Right lung (tissue), 5 donors: Measurements from ENCODE around the gene LBHD2. TPM values are rescaled to one million over a fixed set of nuclear protein-coding genes. Genes with fewer than 3 reads are reported as not detected.

Experiments
- DNase-seq, 2 donors: peaks; one replicate each; pipeline ENCODE4 v3.0.0-alpha.2; 2013
- polyA plus RNA-seq, 5 donors: library from polyadenylated mRNA; unstranded; fragments of 120-200 nt; gene quantifications; one replicate each; pipeline versions ENCODE4 v1.2.1 to v1.2.3, GENCODE V29; 2013; ENCODE audit warnings: inconsistent platforms in 1 of 5, low replicate concordance in 1 of 5; ENCODE audit not compliant: insufficient read length in 5 of 5, insufficient read depth in 1 of 5

LBHD2 gene
- polyA plus RNA-seq, 5 donors = not detected

DNA sequence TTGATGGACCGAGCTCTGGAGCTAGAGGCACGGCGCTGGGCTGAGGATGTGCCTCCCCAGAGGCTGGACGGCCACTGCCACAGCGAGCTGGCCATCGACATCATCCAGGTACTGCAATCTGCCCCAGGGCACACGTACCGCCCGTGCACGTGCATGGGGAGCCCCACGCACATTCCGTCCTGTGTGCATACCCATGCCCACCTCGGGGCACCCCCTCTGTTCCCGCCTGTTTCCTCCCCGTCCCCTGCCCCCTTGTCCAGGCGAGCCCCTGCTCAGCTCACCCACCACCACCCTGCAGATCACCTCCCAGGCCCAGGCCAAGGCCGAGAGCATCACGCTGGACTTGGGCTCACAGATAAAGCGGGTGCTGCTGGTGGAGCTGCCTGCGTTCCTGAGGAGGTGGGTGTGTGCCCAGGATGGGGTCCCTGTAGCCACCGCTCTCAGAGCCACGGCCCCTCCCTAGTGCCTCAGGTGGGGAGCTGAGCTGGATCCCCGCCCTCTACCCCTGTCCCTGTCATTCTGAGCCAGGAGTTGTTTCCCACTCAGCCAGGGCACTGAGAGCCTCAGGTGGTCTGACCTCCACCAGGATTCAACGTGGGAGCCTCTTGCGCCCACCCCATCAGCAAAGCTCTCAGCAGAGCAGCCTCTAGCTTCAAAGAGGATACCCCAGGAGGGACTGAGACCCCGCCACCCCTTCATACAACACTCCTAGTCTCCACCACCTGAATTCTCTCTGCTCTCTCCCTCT lies 46.2 kb downstream of the LBHD2 start:
- no peak for DNase-seq

DNA sequence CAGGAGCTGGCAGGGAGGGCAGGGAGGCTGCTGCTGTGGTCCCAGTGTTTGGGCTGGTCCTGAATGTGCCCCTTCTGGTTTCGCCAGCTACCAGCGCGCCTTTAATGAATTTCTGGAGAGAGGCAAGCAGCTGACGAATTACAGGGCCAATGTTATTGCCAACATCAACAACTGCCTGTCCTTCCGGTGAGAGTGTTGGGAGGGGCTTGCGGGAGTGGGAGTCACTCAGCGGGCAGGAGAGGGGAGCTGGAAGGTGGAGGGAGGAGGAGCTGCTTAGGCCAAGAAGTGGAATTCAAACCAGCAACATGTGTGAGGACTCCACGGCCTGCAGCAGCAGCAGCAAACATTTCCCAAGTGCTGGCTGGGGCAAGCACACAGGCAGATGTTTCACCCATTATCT lies 47.0 kb downstream of the LBHD2 start:
- no peak for DNase-seq

DNA sequence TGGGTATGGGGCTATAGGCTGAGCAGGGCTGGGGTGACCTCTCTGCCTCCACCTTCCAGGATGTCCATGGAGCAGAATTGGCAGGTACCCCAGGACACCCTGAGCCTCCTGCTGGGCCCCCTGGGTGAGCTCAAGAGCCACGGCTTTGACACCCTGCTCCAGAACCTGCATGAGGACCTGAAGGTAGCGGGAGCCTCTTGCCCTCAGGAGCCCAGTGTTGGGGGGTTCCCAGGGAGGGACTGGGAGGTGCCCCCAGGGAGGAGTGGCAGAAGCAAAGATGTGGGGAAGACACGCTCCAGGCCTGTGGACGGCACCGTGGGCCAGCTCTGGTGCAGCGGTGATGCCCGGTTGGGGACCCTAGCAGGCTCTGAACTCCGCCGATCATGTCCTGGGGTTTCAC lies 47.6 kb downstream of the LBHD2 start:
- no peak for DNase-seq

DNA sequence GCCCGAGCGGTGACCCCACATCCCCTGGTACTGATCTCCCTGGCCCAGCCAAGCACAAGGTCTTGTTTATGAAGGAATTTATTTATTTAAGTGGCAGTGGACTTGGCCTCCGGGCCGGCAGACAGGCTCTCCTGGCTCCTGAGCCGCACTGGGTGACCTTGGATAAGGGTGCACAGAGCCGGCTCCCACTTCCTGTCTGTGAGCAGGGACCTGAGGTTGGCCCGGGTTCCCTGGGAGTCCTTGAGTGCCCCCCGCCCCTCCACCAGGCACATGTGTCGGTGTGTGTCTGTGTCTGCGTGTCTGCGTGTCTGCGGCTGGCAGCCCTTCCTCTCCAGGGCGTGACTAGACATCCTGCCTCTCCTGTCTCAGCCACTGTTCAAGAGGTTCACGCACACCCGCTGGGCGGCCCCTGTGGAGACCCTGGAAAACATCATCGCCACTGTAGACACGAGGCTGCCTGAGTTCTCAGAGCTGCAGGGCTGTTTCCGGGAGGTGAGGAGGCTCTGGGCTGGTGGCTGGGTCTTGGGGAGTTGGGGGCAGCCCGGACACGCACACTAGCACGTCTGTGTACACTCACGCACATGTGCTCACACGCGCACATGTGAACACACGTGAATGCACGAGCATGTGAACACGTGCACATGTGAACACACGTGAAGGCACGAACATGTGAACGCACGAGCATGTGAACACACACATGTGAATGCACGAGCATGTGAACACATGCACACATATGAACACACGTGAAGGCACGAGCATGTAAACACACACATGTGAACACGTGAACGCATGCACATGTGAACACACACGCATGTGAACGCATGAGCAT lies 48.6 kb downstream of the LBHD2 start:
- DNase-seq = no peak

DNA sequence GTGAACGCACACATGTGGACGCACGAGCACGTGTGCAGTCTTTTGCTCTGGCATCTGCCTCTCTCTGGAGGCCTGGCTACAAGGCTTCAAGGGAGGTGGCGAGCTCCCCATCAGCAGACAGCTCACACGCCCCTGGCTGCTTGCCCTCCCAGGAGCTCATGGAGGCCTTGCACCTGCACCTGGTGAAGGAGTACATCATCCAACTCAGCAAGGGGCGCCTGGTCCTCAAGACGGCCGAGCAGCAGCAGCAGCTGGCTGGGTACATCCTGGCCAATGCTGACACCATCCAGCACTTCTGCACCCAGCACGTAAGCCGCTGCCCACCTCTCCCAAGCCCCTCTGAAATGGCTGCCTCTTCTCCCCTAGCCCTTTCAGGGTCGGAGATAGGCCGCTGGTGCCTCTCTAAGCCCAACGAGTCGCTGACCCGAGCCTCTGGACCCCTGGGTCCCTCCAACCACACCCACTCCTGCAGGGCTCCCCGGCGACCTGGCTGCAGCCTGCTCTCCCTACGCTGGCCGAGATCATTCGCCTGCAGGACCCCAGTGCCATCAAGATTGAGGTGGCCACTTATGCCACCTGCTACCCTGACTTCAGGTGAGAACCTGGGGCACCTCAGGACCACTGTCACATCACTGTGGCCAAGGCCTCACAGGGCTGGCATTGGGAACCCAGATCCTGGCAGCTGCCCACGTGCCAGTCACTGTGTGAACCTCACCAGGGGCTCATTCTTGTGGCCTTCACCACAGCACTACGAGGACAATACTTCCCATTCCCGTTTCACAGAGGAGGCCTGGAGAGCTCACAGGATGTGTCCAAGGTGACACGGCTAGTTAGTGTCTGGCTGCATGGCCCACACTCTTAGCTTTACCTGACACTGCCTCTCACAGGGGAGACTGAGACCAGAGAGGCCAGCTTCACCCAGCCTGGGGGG lies 49.5 kb downstream of the LBHD2 start:
- DNase-seq = no peak

DNA sequence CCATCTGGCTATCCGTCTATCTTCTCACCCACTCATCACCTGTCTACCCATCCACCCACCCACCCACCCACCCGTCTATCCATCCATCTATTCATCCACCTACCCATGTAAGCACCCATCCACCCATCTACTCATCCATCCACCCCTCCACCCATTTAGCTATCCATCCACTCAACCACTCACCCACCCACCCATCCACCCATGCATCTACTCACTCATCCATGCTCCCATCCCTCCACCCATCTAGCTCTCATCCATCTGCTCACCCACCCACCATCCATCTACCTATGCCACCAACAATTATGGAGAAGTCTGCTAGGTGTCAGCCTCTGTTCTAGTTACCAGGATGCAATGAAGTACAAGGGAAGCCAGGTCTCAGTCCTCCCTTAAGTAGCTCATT lies 50.4 kb downstream of the LBHD2 start:
- DNase-seq = no peak

DNA sequence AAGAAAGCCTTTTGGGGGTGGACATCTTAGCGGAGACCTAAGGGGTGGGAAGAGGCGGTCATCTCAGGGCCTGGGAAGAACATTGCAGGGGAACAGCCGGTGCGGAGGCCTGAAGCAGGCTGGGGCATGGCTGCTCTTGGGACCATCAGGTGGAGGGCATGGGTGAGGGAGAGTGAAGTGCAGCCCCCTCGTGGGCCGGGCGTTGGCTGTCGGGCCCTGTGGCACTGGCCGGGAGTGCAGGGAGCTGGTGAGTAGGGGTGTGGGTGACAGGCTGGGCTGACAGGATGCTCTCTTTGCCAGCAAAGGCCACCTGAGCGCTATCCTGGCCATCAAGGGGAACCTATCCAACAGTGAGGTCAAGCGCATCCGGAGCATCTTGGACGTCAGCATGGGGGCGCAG lies 50.9 kb downstream of the LBHD2 start:
- no peak for DNase-seq

DNA sequence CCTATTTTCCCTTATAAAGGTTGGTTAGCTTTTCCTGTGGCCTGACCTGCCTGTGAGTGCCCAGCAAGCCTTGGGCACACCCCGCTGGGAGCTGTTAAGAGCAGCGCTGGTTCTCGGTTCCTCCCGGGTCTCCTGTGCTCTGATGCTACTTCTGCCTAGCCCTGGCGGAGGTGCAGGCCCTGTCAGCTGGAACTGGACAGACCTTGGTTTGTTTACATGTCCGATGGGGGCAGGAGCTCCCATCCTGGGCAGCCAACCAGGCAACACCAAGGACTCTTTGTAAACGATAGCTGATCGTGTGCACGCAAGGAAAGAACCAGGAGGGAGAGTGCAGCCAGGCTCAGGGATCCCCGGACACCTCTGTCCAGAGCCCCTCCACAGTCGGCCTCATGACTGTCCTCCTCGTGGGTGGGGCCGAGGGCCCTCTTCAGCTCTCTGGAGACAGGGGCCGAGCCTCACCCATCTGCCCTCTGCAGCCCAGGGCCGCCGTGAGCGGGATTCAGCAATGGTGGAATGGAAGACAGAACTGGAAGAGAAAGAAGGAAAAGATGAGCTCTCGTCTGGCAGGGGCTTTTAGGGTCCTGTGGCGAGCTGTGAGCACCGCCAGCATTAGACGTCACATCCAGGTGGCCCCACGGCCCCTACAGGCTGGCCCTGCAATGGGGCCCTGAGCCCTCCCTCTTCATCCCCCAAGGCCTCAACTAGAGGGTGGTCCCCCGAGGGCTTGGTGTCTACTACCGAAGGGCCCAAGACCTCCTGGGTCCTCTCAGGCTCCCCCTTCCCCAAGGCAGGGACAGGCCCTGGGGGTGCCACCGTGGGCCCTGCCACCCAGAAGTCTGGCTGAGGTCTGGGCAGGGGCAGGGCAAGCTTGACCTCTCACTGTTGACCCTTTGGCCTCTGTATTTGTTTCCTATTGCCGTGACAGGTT lies 51.6 kb downstream of the LBHD2 start:
- no peak for DNase-seq

DNA sequence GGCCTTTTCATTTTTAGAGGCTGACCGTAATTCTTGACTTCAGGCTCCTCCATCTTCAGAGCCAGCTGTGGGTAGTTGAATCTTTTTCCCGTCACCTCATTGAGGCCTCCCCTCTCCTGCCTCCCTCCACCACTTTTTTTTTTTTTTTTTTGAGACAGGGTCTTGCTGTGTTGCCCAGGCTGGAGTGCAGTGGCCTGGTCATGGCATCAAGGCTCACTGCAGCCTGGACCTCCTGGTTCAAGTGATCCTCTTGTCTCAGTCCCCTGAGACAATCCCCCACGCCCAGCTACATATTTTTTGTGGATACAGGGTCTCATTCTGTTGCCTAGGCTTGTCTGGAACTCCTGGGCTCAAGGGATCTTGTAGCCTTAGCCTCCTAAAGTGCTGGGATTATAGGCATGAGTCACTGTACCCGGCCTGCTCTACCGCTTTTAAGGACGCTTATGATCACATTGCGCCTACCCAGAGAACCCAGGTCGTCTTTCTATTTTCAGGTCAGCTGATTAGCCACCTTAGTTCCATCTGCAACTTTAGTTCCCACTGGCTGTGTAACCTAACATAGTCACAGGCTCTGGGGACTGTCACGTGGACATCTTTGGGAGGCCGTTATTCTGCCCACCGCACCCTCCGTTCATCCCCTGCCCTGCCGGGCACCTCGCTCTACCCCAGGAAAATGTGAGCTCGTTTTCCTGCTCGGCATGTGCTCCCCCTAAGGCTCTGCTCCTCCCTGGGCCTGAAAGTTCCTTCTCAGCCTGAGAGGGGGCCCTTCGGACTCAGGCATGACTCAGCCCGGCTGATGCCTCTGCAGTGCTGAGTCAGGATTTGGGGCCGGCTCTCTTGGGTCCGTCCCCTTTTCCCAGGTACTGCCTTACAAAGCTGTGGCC lies 52.6 kb downstream of the LBHD2 start:
- DNase-seq = no peak

DNA sequence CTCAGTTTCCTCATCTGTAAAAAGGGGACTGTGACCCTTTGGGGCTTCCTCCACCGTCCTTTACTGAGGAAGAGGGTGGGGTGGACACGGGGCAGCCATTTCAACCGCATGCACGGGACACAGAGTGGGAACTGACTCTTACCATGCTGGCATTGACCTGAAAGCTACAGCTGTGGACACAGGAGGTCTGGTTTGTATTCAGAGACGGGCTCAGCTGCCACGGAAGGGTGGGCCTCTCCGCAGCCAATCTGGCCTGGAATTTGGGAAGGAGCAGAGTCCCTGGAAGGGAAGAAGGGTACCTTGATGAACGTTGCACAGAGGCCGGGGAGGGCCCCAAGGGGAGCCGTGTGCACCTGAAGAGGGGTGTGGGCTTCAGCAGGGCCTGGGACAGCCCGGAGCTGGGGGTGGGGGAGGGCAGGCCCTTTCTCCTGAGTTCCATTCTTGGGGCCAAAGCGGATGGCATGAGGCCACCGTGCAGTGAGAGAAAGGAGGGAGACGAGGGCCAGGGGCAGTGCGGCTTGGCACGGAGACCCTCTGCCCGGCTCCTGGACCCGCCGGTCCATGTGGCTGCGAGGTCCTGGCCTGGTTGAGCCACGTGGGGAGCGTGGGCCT lies 53.8 kb downstream of the LBHD2 start:
- no peak for DNase-seq

DNA sequence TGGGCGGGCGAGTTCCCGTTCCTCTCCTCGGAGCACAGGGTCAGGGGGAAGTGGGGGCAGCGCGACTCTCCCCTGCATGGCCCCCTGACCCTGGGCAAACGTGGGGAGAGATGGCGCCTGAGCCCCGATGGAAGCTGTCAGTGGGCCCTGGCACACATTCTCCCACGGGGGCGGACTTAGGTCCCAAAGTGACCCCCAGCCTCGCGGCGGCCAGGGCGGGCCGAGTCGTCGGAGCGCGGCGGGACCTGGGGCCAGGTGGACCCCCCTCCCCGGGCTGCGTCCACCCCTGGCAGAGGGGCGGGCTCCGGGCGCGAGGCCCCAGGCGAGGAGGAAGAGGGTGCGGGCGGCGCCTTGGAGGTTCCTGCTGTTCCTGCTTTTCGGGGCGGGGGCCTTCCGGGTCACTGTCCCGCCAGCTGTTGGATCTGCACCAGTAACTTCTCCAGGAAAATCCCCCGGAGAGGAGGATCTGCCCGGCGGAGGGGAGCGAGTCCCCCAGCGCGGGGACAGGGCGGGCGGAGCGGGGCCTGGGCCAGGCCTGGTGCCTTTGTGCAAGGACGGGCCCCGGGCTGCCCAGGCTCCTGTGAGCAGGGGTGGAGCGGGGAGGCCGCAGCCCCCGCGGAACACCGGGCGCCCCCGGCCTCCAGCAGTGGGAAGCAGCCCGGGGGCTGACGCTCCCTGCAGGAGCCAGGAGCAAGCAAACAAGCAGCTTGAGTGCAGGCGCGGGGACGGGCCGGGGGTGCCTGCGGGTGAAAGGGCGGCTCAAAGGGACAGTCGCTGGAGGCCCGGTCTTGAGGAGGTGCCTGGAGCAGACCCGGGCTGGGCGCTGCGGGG lies 54.5 kb downstream of the LBHD2 start:
- DNase-seq = no peak

DNA sequence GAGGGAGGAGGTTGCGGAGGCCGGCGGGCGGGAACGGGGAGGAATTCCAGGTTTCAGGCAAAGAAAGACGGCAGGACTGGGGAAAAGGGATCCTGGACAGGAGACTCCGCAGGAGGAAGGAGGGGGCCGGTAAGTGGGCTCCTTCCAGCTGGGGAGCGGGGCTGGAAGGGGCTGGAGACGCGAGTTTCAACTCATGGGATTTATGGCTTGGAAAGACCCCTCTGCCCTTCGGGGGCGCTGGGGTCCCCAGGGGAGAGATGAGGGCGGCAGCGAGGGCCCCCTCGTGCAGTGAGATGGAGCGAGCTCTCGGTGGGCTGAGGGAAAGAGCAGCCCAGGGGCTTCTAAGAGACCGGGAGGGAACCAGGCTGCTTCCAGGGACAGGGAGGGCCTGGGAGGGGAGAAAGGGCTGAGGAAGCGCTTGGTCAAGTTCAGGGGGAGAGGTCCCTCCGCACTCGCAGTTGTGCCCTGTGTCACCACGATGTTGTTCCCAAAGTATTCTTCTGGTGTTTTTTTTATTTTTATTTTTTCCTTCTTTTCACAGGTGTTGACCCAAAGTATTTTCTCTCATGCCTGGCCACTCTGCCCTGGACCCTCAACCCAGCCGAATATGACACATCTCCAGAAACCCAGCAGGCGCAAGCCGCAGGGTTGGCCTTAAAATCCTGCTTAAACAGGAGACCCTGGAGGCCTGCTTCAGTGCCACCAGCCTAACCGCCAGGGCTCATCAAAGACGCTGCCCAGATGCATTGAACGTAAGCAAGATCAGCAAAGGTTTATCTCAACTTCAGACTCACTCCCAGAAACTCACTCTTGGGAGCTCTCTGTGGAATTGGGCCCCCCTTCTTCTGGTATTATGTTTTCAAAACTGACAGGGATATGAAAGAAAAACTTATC lies 55.4 kb downstream of the LBHD2 start:
- no peak for DNase-seq

Other genes starting within 250 kb of the LBHD2 start
- gene AMN, start 161.5 kb upstream of the LBHD2 start, polyA plus RNA-seq = 1 to 10 TPM in 3 of 5 donors, under 1 TPM in 2; 0.35 to 1.5 (median 1.0) TPM
- 10 to 100 TPM; 59.3 to 80.3 (median 69.9) TPM for gene CDC42BPB, start 26.7 kb upstream of the LBHD2 start, polyA plus RNA-seq
- 1 to 10 TPM; 2.2 to 5.2 (median 4.2) TPM for gene EXOC3L4, start 10.5 kb downstream of the LBHD2 start, polyA plus RNA-seq
- 10 to 100 TPM; 25.6 to 41.7 (median 35.6) TPM for gene TNFAIP2, start 39.3 kb downstream of the LBHD2 start, polyA plus RNA-seq